Heart left ventricle (tissue), 13 donors: Measurements from ENCODE around the gene HCN4.

Source experiments
- CTCF ChIP-seq, 12 donors: fragments of 200-600 bp; sonication (generic) in 4 of 12; IDR thresholded peaks; one replicate each; pipeline versions ENCODE4 v1.5.0 to v1.8.0; 2018 to 2022; ENCODE audit warnings: antibody characterized with exemption in 12 of 12, mild to moderate bottlenecking in 5 of 12
- POLR2A ChIP-seq, 2 donors: fragments of 450-650 bp; IDR thresholded peaks; one replicate each; pipeline ENCODE4 v1.6.1; 2017; ENCODE audit warnings: antibody characterized with exemption in 2 of 2, mild to moderate bottlenecking in 2 of 2, moderate library complexity in 2 of 2
- donor health status: ischemic (EF 13 %, LVEDD 7.1; RV severe dilation, severe dysfunction).
- donor health status: DM: no; HTN: yes; CAD: no.
- donor health status: DM: no; HTN: no; CAD: no.
- donor health status: ischemic (EF 25% LVEDD 6.9; RV normal size, moderate dysfunction).
- donor health status: ischemic (EF 25% LVEDD 5.7; RV mildly dilated, moderate dysfunction).
- donor health status: ischemic (EF 35%, LVEDD 5.7; RV mildly dilated, moderate dysfunction).
- donor health status: nonischemic (EF 11% LVEDD 7.7; RV severe dilation, severe dysfunction).
- donor health status: DM: yes; HTN: yes; CAD: no.
- donor health status: PGD.
- donor health status: ischemic (EF 29% LVEDD 5.4; RV normal size, mild dysfunction).
- donor health status: nonischemic (EF 23%, LVEDD 6.1; RV moderate dilation, normal function).

GRCh38 chr15:73393336-73393735, 24.6 kb upstream of the HCN4 start:
- no peak for TF ChIP-seq CTCF (IDR thresholded peaks at IDR 0.05)
- no peak for TF ChIP-seq POLR2A (IDR thresholded peaks at IDR 0.05)
